Activated naive CD8-positive, alpha-beta T cell treated with anti-CD3 and anti-CD28 coated beads, Interleukin-2, amount 10 ng/mL, durations not matched to agents 7 days and 5 days (primary cell): Measurements from ENCODE around the gene CFL2. TPM values are rescaled to one million over a fixed set of nuclear protein-coding genes. Genes with fewer than 3 reads are reported as not detected.

ENCODE experiments used
- ATAC-seq: fragments of 150-1000 bp; cut with Tn5 transposase; one replicate; pipeline ENCODE4 v1.10.0; 2021; ENCODE audit warnings: low read depth, moderate library complexity
- POLR2A ChIA-PET: fragments of 350-600 bp; sonication (Branson Sonifier 250); formaldehyde crosslinking; loops from one replicate; lab custom pipeline; 2021; ENCODE audit warnings: antibody characterized with exemption; lab: Charles Lee
- DNase-seq: peaks from one replicate; pipeline ENCODE4 v3.0.0; 2021
- H3K27ac Mint-ChIP-seq: one replicate; pipeline ENCODE4 v1.8.0; 2022; ENCODE audit warnings: mild to moderate bottlenecking, mixed read lengths
- H3K27me3 Mint-ChIP-seq: one replicate; pipeline ENCODE4 v1.8.0; 2022; ENCODE audit warnings: mild to moderate bottlenecking, moderate library complexity, mixed read lengths
- H3K36me3 Mint-ChIP-seq: one replicate; pipeline ENCODE4 v1.8.0; 2021; ENCODE audit warnings: mild to moderate bottlenecking, mixed read lengths
- H3K4me1 Mint-ChIP-seq: one replicate; pipeline ENCODE4 v1.8.0; 2021; ENCODE audit warnings: mixed read lengths
- H3K4me3 Mint-ChIP-seq: one replicate; pipeline ENCODE4 v1.8.0; 2022; ENCODE audit warnings: mild to moderate bottlenecking, moderate library complexity, mixed read lengths
- H3K9me3 Mint-ChIP-seq: one replicate; pipeline ENCODE4 v1.8.0; 2021; ENCODE audit warnings: mixed read lengths
- total RNA-seq, 2 experiments: library from RNA; stranded (reverse); gene quantifications; one replicate each; pipeline ENCODE4 v1.2.3, GENCODE V29; 2021

CFL2 gene
- total RNA-seq, 2 experiments from 2014 or later = 9.8 to 12.5 TPM

GRCh38 chr14:34678735-34679134 lies 35.7 kb downstream of the CFL2 start:
- Mint-ChIP-seq H3K36me3 (no peaks in the 10 kb centered on the region), H3K9me3 (no peaks in the 10 kb centered on the region), H3K27ac (no peak overlapping the region), H3K4me1 (peaks cover 9% of the 10 kb centered on the region), H3K4me3 (no peak overlapping the region), H3K27me3 (no peaks in the 10 kb centered on the region)
- POLR2A ChIA-PET = no interaction called here
- ATAC-seq (no peak), DNase-seq (no peak)

DNA sequence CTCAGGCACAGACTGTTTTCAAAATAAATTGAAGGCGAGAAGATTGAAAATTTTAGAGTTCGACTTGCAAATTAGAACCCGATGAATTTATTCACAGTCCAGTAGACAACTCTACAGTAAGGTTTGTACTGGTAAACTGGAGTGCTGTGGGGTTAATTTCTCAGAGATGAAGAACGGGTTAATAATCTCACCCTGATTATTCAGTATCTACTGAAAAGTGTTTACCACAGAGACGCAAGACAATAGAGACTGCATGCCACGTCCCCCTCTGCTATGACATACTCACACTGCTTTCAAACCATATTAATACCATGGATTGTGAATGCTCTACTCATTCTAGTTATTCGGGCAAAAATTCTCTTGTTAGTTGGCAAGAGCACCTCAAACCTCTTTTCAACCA lies 36.1 kb downstream of the CFL2 start:
- Mint-ChIP-seq H3K36me3 (no peaks in the 10 kb centered on the region), H3K4me1 (peaks cover 6% of the 10 kb centered on the region), H3K4me3 (no peak overlapping the region), H3K9me3 (no peaks in the 10 kb centered on the region), H3K27ac (no peak overlapping the region), H3K27me3 (no peaks in the 10 kb centered on the region)
- POLR2A ChIA-PET = no interaction called here
- no peak for ATAC-seq
- DNase-seq = no peak

GRCh38 chr14:34676516-34677211 lies 37.7 kb downstream of the CFL2 start:
- ATAC-seq (no peak), DNase-seq (no peak)
- Mint-ChIP-seq H3K27me3 (no peaks in the 10 kb centered on the region), H3K27ac (no peak overlapping the region), H3K4me3 (no peak overlapping the region), H3K9me3 (no peaks in the 10 kb centered on the region), H3K36me3 (no peaks in the 10 kb centered on the region), H3K4me1 (peaks cover 1% of the 10 kb centered on the region)
- POLR2A ChIA-PET = no interaction called here

GRCh38 chr14:34673702-34674101 lies 40.7 kb downstream of the CFL2 start:
- H3K27ac Mint-ChIP-seq = no peak overlapping the region
- H3K36me3 Mint-ChIP-seq = no peaks in the 10 kb centered on the region
- ATAC-seq = no peak
- POLR2A ChIA-PET = no interaction called here
- no peak overlapping the region for H3K4me3 Mint-ChIP-seq
- H3K9me3 Mint-ChIP-seq = no peaks in the 10 kb centered on the region
- peaks cover 1% of the 10 kb centered on the region for H3K4me1 Mint-ChIP-seq
- DNase-seq = no peak
- H3K27me3 Mint-ChIP-seq = peaks cover 7% of the 10 kb centered on the region

- POLR2A ChIA-PET = no interaction called here
- H3K4me1 Mint-ChIP-seq = peaks cover 1% of the 10 kb centered on the region
- H3K36me3 Mint-ChIP-seq = no peaks in the 10 kb centered on the region
- ATAC-seq = no peak
- H3K9me3 Mint-ChIP-seq = no peaks in the 10 kb centered on the region
- H3K4me3 Mint-ChIP-seq = no peak overlapping the region
- H3K27me3 Mint-ChIP-seq = peaks cover 7% of the 10 kb centered on the region
- DNase-seq = no peak
- H3K27ac Mint-ChIP-seq = no peak overlapping the region
These were observed 42.7 kb downstream of the CFL2 start for GRCh38 chr14:34671716-34672115.

DNA sequence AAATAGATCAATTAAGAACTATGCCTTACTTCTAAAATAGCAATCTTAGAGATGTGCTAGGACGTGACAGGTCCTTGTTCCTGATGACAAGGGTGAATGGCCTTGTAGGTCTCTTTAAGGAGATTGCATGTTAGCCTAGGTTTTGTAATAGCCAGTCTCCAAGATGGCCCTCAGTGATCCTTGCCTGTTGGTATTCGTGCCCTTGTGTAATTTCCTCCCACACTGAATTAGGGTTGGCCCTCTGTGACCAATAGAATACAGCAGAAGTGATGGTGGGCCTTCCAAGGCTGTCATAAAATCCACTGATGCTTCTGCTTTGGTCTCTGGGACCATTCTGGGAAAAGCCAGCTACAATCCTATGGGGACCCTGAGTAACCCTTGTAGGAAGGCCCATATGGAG lies 46.3 kb downstream of the CFL2 start:
- no peaks in the 10 kb centered on the region for H3K9me3 Mint-ChIP-seq
- POLR2A ChIA-PET = no interaction called here
- no peak for ATAC-seq
- no peak overlapping the region for H3K4me3 Mint-ChIP-seq
- no peak overlapping the region for H3K27ac Mint-ChIP-seq
- peaks cover 5% of the 10 kb centered on the region for H3K4me1 Mint-ChIP-seq
- H3K27me3 Mint-ChIP-seq = peaks cover 10% of the 10 kb centered on the region
- H3K36me3 Mint-ChIP-seq = no peaks in the 10 kb centered on the region
- DNase-seq = no peak

GRCh38 chr14:34667007-34667406 lies 47.4 kb downstream of the CFL2 start:
- Mint-ChIP-seq H3K9me3 (no peaks in the 10 kb centered on the region), H3K4me1 (peaks cover 4% of the 10 kb centered on the region), H3K36me3 (no peaks in the 10 kb centered on the region), H3K27ac (no peak overlapping the region), H3K27me3 (peaks cover 11% of the 10 kb centered on the region), H3K4me3 (no peak overlapping the region)
- POLR2A ChIA-PET = no interaction called here
- ATAC-seq = no peak
- DNase-seq = no peak

- Mint-ChIP-seq H3K27ac (no peak overlapping the region), H3K9me3 (no peaks in the 10 kb centered on the region), H3K27me3 (peaks cover 14% of the 10 kb centered on the region), H3K4me3 (no peak overlapping the region), H3K4me1 (peaks cover 4% of the 10 kb centered on the region), H3K36me3 (no peaks in the 10 kb centered on the region)
- ATAC-seq = no peak
- POLR2A ChIA-PET = no interaction called here
- no peak for DNase-seq
These were observed 48.5 kb downstream of the CFL2 start for GRCh38 chr14:34665785-34666435.

GRCh38 chr14:34662561-34663088 lies 51.8 kb downstream of the CFL2 start:
- Mint-ChIP-seq H3K9me3 (no peaks in the 10 kb centered on the region), H3K4me1 (peaks cover 4% of the 10 kb centered on the region), H3K36me3 (no peaks in the 10 kb centered on the region), H3K27me3 (peaks cover 7% of the 10 kb centered on the region), H3K27ac (no peak overlapping the region), H3K4me3 (no peak overlapping the region)
- ATAC-seq (no peak), DNase-seq (no peak)
- POLR2A ChIA-PET = no interaction called here

- H3K4me3 Mint-ChIP-seq = no peak overlapping the region
- H3K9me3 Mint-ChIP-seq = no peaks in the 10 kb centered on the region
- no peaks in the 10 kb centered on the region for H3K4me1 Mint-ChIP-seq
- no peak for DNase-seq
- ATAC-seq = no peak
- H3K27ac Mint-ChIP-seq = no peak overlapping the region
- no peaks in the 10 kb centered on the region for H3K36me3 Mint-ChIP-seq
- peaks cover 7% of the 10 kb centered on the region for H3K27me3 Mint-ChIP-seq
- POLR2A ChIA-PET = no interaction called here
These were observed 53.6 kb downstream of the CFL2 start for GRCh38 chr14:34660796-34661195.

Other genes with a start within 250 kb of the CFL2 start
- gene EAPP, start 174.9 kb downstream of the CFL2 start, total RNA-seq = 10 to 100 TPM; 44.6 to 44.7 TPM
- gene SNX6, start 84.4 kb downstream of the CFL2 start, total RNA-seq = 10 to 100 TPM; 78.3 to 81.8 TPM
- gene BAZ1A, start 160.8 kb upstream of the CFL2 start, total RNA-seq = 10 to 100 TPM; 46.1 to 51.8 TPM